H9 (cell line): ENCODE results near the gene SMC1B. TPM values are rescaled to one million over a fixed set of nuclear protein-coding genes. Genes with fewer than 3 reads are reported as not detected.

ENCODE experiments used
- DNase-seq: peaks from one replicate; pipeline ENCODE4 v3.0.0-alpha.2; 2017
- H2AFZ ChIP-seq: one replicate; pipeline ENCODE4 v1.6.1; 2013; ENCODE audit warnings: mild to moderate bottlenecking, low read length, control low read depth, moderate library complexity
- H2AK5ac ChIP-seq: 2 replicates; pipeline ENCODE4 v1.6.1; 2013; ENCODE audit warnings: low read length, control low read depth, mixed read lengths; ENCODE audit not compliant: insufficient read length
- H2BK120ac ChIP-seq: one replicate; pipeline ENCODE4 v1.6.1; 2013; ENCODE audit warnings: low read depth, mild to moderate bottlenecking, low read length, control low read depth, inconsistent platforms; ENCODE audit not compliant: poor library complexity, severe bottlenecking
- H2BK12ac ChIP-seq: 2 replicates; pipeline ENCODE4 v1.6.1; 2013; ENCODE audit warnings: low read length, control low read depth, mixed read lengths, low read depth; ENCODE audit not compliant: insufficient read length
- H2BK15ac ChIP-seq: 2 replicates; pipeline ENCODE4 v1.6.1; 2013; ENCODE audit warnings: low read depth, low read length, control low read depth
- H2BK20ac ChIP-seq: one replicate; pipeline ENCODE4 v1.6.1; 2013; ENCODE audit warnings: low read depth, mild to moderate bottlenecking, low read length, control low read depth, inconsistent platforms; ENCODE audit not compliant: poor library complexity, severe bottlenecking
- H2BK5ac ChIP-seq: 2 replicates; pipeline ENCODE4 v1.6.1; 2013; ENCODE audit warnings: low read length, control low read depth, mixed read lengths; ENCODE audit not compliant: insufficient read length
- H3K14ac ChIP-seq: 2 replicates; pipeline ENCODE4 v1.6.1; 2013; ENCODE audit warnings: low read length, control low read depth; ENCODE audit not compliant: insufficient read depth
- H3K18ac ChIP-seq: 2 replicates; pipeline ENCODE4 v1.6.1; 2013; ENCODE audit warnings: low read depth, mild to moderate bottlenecking, mixed read lengths, low read length, control low read depth; ENCODE audit not compliant: insufficient read length
- H3K23ac ChIP-seq: 2 replicates; pipeline ENCODE4 v1.6.1; 2013; ENCODE audit warnings: low read length, control low read depth, mixed read lengths, low read depth; ENCODE audit not compliant: insufficient read length
- H3K23me2 ChIP-seq: 2 replicates; pipeline ENCODE4 v1.6.1; 2013; ENCODE audit warnings: low read depth, mild to moderate bottlenecking, mixed read lengths, low read length, control low read depth; ENCODE audit not compliant: insufficient read length, poor library complexity, severe bottlenecking
- H3K27ac ChIP-seq: 2 replicates; pipeline ENCODE4 v1.5.1; 2013; ENCODE audit warnings: low read length, control low read depth, mixed read lengths, low read depth; ENCODE audit not compliant: insufficient read length
- H3K27me3 ChIP-seq: 2 replicates; pipeline ENCODE4 v1.6.1; 2013; ENCODE audit warnings: low read length, control low read depth, inconsistent platforms; ENCODE audit not compliant: insufficient read depth
- H3K4ac ChIP-seq: 2 replicates; pipeline ENCODE4 v1.6.1; 2013; ENCODE audit warnings: low read depth, mild to moderate bottlenecking, control low read depth, inconsistent platforms, low read length, moderate library complexity
- H3K4me1 ChIP-seq: 2 replicates; pipeline ENCODE4 v1.6.1; 2013; ENCODE audit warnings: low read length, control low read depth, inconsistent platforms; ENCODE audit not compliant: insufficient read depth
- H3K4me2 ChIP-seq: 2 replicates; pipeline ENCODE4 v1.6.1; 2013; ENCODE audit warnings: low read length, control low read depth, mixed read lengths; ENCODE audit not compliant: insufficient read length, insufficient read depth
- H3K56ac ChIP-seq: 2 replicates; pipeline ENCODE4 v1.6.1; 2013; ENCODE audit warnings: low read depth, mild to moderate bottlenecking, mixed read lengths, low read length, control low read depth; ENCODE audit not compliant: insufficient read length
- H3K79me1 ChIP-seq: 2 replicates; pipeline ENCODE4 v1.6.1; 2013; ENCODE audit warnings: low read depth, mild to moderate bottlenecking, moderate library complexity, low read length, control low read depth, inconsistent platforms; ENCODE audit not compliant: insufficient read depth, poor library complexity, severe bottlenecking
- H3K79me2 ChIP-seq: 2 replicates; pipeline ENCODE4 v1.6.1; 2013; ENCODE audit warnings: low read length, control low read depth, inconsistent platforms; ENCODE audit not compliant: insufficient read depth
- H3K9ac ChIP-seq: 2 replicates; pipeline ENCODE4 v1.6.1; 2013; ENCODE audit warnings: low read length, control low read depth, mixed read lengths; ENCODE audit not compliant: insufficient read length; ENCODE audit errors: extremely low read depth
- H3K9me3 ChIP-seq: one replicate; pipeline ENCODE4 v1.6.1; 2013; ENCODE audit warnings: low read depth, low read length, inconsistent platforms; ENCODE audit not compliant: control insufficient read depth
- H3T11ph ChIP-seq: one replicate; pipeline ENCODE4 v1.6.1; 2013; ENCODE audit warnings: mild to moderate bottlenecking, low read length, control low read depth, inconsistent platforms
- H4K20me1 ChIP-seq: one replicate; pipeline ENCODE4 v1.6.1; 2013; ENCODE audit not compliant: control insufficient read depth, insufficient read length, insufficient read depth
- H4K5ac ChIP-seq: 2 replicates; pipeline ENCODE4 v1.6.1; 2013; ENCODE audit warnings: low read depth, mild to moderate bottlenecking, mixed read lengths, low read length, control low read depth; ENCODE audit not compliant: insufficient read length
- H4K8ac ChIP-seq: replicated peaks from 2 replicates; pipeline ENCODE4 v1.6.1; 2013; ENCODE audit warnings: low read length, control low read depth, mixed read lengths, low read depth; ENCODE audit not compliant: insufficient read length
- H4K91ac ChIP-seq: 2 replicates; pipeline ENCODE4 v1.6.1; 2013; ENCODE audit warnings: low read depth, mild to moderate bottlenecking, moderate library complexity, mixed read lengths, low read length, control low read depth; ENCODE audit not compliant: insufficient read length
- H3K27ac Mint-ChIP-seq, 3 experiments: 2 replicates in 2 of 3; 3 replicates in 1 of 3; pipeline ENCODE4 v1.8.0; 2020 to 2021; ENCODE audit warnings: mixed read lengths in 3 of 3, mild to moderate bottlenecking in 1 of 3, moderate library complexity in 1 of 3
- H3K27me3 Mint-ChIP-seq: 2 replicates; pipeline ENCODE4 v1.8.0; 2021; ENCODE audit warnings: low read depth, mild to moderate bottlenecking, moderate library complexity, mixed read lengths
- H3K36me3 Mint-ChIP-seq, 3 experiments: 2 replicates in 2 of 3; 3 replicates in 1 of 3; pipeline ENCODE4 v1.8.0; 2020 to 2021; ENCODE audit warnings: low read depth in 3 of 3, mixed read lengths in 3 of 3; ENCODE audit not compliant: insufficient read depth in 1 of 3
- H3K4me1 Mint-ChIP-seq, 2 experiments: 2 replicates each; pipeline ENCODE4 v1.8.0; 2020; ENCODE audit warnings: mixed read lengths in 2 of 2
- H3K4me3 Mint-ChIP-seq, 2 experiments: 2 replicates in 1 of 2; 3 replicates in 1 of 2; pipeline ENCODE4 v1.8.0; 2020 to 2021; ENCODE audit warnings: mild to moderate bottlenecking in 2 of 2, mixed read lengths in 2 of 2, moderate library complexity in 1 of 2
- H3K9me3 Mint-ChIP-seq, 2 experiments: 2 replicates in 1 of 2; 3 replicates in 1 of 2; pipeline ENCODE4 v1.8.0; 2020; ENCODE audit warnings: mild to moderate bottlenecking in 2 of 2, mixed read lengths in 2 of 2, moderate library complexity in 1 of 2
- WGBS: extraction: QIAGEN DNeasy Blood & Tissue Kit; methylation state at CpG from one replicate; pipeline ENCODE4 v1.1.7; 2013; ENCODE audit warnings: missing lambda C conversion rate, low lambda C conversion rate, mixed read lengths; ENCODE audit not compliant: insufficient read length; ENCODE audit errors: extremely low coverage; 5-methylcytosine and 5-hydroxymethylcytosine counted together
- total RNA-seq: library from RNA; stranded (reverse); gene quantifications from 2 replicates; pipeline ENCODE4 v1.2.1, GENCODE V29; 2021
- TF ChIP-seq, protein P1 (sequence below): fragments of 200-600 bp; sonication (generic); conservative IDR thresholded peaks from 3 replicates; pipeline ENCODE4 v1.8.0; 2021; ENCODE audit warnings: antibody characterized with exemption, mild to moderate bottlenecking

SMC1B gene
- total RNA-seq, 1 experiment from 2014 or later, result not detected

DNA sequence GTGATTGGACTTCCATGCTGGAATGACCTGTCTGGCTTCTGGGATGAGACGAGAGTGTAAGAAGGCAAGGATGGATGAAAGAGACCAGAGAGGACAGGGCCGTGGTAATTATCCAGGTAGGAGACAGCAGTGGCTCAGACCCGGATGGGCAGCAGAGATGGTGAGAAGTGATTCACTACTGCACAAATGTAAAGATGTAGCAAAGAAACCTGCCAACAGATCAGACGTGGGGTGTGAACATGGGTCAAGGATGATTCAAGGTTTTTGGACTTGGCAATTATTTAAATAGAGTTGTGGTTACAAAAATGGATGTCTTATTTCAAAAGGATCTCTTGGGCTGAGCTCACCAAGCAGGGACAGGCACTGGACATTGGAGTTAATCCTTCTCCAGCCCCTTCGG is 32.8 kb upstream of the SMC1B start:
- H3K27me3 Mint-ChIP-seq, result peaks cover 3% of the 10 kb centered on the region
- Histone ChIP-seq H3K23me2 (peaks cover 1% of the 10 kb centered on the region), H3K4me1 (0 out of 2 replicates have a peak, but pooled peaks cover 2% of the 10 kb centered on the region), H3K18ac (no peak overlapping the region), H3K79me2 (no peaks in the 10 kb centered on the region), H3K56ac (no peak overlapping the region), H2BK5ac (no peak overlapping the region), H3K9me3 (no peaks in the 10 kb centered on the region), H3K27ac (no peak overlapping the region), H2BK120ac (no peak overlapping the region), H4K5ac (no peak overlapping the region), H3K23ac (no peak overlapping the region), H4K8ac (no peak overlapping the region), H3K27me3 (no peaks in the 10 kb centered on the region), H3K4me2 (no peak overlapping the region), H2BK15ac (no peak overlapping the region), H2BK20ac (no peak overlapping the region), H2AFZ (no peak overlapping the region), H3K14ac (no peak overlapping the region), H3K79me1 (no peaks in the 10 kb centered on the region), H3T11ph (no peak overlapping the region), H4K91ac (no peak overlapping the region), H2AK5ac (no peak overlapping the region), H4K20me1 (peaks cover 3% of the 10 kb centered on the region), H2BK12ac (no peak overlapping the region), H3K9ac (no peak overlapping the region), H3K4ac (no peak overlapping the region)
- H3K4me1 Mint-ChIP-seq, result peaks cover 1 to 11% of the 10 kb centered on the region in 2 experiments
- TF ChIP-seq, protein P1, sequence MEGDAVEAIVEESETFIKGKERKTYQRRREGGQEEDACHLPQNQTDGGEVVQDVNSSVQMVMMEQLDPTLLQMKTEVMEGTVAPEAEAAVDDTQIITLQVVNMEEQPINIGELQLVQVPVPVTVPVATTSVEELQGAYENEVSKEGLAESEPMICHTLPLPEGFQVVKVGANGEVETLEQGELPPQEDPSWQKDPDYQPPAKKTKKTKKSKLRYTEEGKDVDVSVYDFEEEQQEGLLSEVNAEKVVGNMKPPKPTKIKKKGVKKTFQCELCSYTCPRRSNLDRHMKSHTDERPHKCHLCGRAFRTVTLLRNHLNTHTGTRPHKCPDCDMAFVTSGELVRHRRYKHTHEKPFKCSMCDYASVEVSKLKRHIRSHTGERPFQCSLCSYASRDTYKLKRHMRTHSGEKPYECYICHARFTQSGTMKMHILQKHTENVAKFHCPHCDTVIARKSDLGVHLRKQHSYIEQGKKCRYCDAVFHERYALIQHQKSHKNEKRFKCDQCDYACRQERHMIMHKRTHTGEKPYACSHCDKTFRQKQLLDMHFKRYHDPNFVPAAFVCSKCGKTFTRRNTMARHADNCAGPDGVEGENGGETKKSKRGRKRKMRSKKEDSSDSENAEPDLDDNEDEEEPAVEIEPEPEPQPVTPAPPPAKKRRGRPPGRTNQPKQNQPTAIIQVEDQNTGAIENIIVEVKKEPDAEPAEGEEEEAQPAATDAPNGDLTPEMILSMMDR, result no peak
- no peaks in the 10 kb centered on the region for H3K36me3 Mint-ChIP-seq
- no CpG with 5 or more reads among the region's 5 CpGs for WGBS
- H3K4me3 Mint-ChIP-seq, result no peak overlapping the region
- no peak for DNase-seq
- no peak overlapping the region for H3K27ac Mint-ChIP-seq
- no peaks in the 10 kb centered on the region; a peak in 1 of 5 replicates for H3K9me3 Mint-ChIP-seq
